Measurements from ENCODE around the gene GPATCH4. TPM values are rescaled to one million over a fixed set of nuclear protein-coding genes. Genes with fewer than 3 reads are reported as not detected.

Gene GPATCH4
- total and polyA plus RNA-seq, 2 donors (not counting 1 experiment from before 2014, with no cell fraction given): 12.2 to 23.6 TPM

DNA sequence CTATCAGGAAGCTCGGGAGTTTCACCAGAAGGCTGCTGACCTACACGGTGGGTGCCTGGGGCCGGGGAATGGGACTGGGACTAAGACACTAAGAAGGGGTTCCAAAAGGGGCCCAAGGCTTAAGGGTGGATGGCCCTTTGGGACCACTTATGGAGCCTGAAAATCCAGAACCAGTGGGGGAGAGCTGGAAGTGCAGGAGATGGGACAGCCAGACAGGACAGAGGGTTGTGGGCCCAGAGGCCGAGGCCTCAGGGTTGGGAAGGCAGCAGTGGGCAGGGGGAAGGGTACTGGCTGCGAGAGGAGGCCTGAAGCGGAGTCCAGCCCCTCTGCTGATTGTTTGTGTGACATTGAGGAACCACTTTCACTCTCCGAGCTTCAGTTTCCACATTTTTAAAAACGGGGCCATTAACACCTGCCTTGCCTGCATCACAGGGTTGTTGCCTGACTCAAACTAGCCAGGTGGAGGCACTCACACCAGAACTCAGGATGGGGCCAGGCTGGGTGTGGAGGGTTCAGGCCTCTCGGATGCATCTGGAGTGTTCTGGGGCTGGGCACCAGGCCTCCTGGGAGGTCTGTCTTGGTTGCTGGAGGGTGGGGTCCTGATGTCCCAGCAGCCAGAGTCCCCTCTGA is 18.8 kb downstream of the GPATCH4 start:
- no peak overlapping the region for H3K9ac ChIP-seq (ENCODE audit: insufficient read depth, low read length)

GRCh38 chr1:156581661-156582387 is 19.5 kb downstream of the GPATCH4 start:
- H3K36me3 ChIP-seq (ENCODE audit: control insufficient read depth, insufficient read depth, low read length): no peaks in the 10 kb centered on the region
- peaks cover 4% of the 10 kb centered on the region for H3K27me3 ChIP-seq (ENCODE audit: control insufficient read depth, insufficient read depth, low read length)
- no peak overlapping the region for H3K4me2 ChIP-seq (ENCODE audit: extremely low read depth, insufficient read depth, low read length)
- no peak overlapping the region for H3K9ac ChIP-seq (ENCODE audit: insufficient read depth, low read length)
- H2AFZ ChIP-seq (ENCODE audit: low read length): no peak overlapping the region
- no peaks in the 10 kb centered on the region for H4K20me1 ChIP-seq (ENCODE audit: control insufficient read depth, extremely low read depth, insufficient read depth, low read length)
- no peak overlapping the region for H3K27ac ChIP-seq (ENCODE audit: insufficient read depth, low read length)
- H3K9me3 ChIP-seq (ENCODE audit: control insufficient read depth, insufficient read depth, low read depth, low read length): no peaks in the 10 kb centered on the region
- H3K4me3 ChIP-seq (replicated peaks in 1 of 4; ENCODE audit: control extremely low read depth in 1 of 4, insufficient read depth in 1 of 4, low read depth in 3 of 4, low read length in 4 of 4): no peak overlapping the region
- TF ChIP-seq, protein P1, sequence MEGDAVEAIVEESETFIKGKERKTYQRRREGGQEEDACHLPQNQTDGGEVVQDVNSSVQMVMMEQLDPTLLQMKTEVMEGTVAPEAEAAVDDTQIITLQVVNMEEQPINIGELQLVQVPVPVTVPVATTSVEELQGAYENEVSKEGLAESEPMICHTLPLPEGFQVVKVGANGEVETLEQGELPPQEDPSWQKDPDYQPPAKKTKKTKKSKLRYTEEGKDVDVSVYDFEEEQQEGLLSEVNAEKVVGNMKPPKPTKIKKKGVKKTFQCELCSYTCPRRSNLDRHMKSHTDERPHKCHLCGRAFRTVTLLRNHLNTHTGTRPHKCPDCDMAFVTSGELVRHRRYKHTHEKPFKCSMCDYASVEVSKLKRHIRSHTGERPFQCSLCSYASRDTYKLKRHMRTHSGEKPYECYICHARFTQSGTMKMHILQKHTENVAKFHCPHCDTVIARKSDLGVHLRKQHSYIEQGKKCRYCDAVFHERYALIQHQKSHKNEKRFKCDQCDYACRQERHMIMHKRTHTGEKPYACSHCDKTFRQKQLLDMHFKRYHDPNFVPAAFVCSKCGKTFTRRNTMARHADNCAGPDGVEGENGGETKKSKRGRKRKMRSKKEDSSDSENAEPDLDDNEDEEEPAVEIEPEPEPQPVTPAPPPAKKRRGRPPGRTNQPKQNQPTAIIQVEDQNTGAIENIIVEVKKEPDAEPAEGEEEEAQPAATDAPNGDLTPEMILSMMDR (conservative IDR thresholded peaks at IDR 0.05 in 1 of 2, IDR thresholded peaks at IDR 0.05 in 1 of 2; ENCODE audit: low read depth in 1 of 2, low read length in 2 of 2): no peak
- no peak for TF ChIP-seq EZH2 (IDR thresholded peaks at IDR 0.05; ENCODE audit: low read length, missing control alignments)
- no peaks in the 10 kb centered on the region for H3K4me1 ChIP-seq (ENCODE audit: control insufficient read depth, extremely low read depth, insufficient read depth, low read length)
- DNase-seq (ENCODE audit: low read depth in 2 of 2): no peak
- no peaks in the 10 kb centered on the region for H3K79me2 ChIP-seq (ENCODE audit: control insufficient read depth, insufficient read depth, low read length)

More for the DNA sequence above, 18.8 kb downstream of the GPATCH4 start:
- Histone ChIP-seq H3K4me2 (ENCODE audit: extremely low read depth, insufficient read depth, low read length) (no peak overlapping the region), H3K9me3 (ENCODE audit: control insufficient read depth, insufficient read depth, low read depth, low read length) (no peaks in the 10 kb centered on the region), H3K27ac (ENCODE audit: insufficient read depth, low read length) (no peak overlapping the region), H4K20me1 (ENCODE audit: control insufficient read depth, extremely low read depth, insufficient read depth, low read length) (no peaks in the 10 kb centered on the region), H3K79me2 (ENCODE audit: control insufficient read depth, insufficient read depth, low read length) (no peaks in the 10 kb centered on the region), H3K4me1 (ENCODE audit: control insufficient read depth, extremely low read depth, insufficient read depth, low read length) (no peaks in the 10 kb centered on the region), H2AFZ (ENCODE audit: low read length) (no peak overlapping the region), H3K4me3 (replicated peaks in 1 of 4; ENCODE audit: control extremely low read depth in 1 of 4, insufficient read depth in 1 of 4, low read depth in 3 of 4, low read length in 4 of 4) (no peak overlapping the region), H3K27me3 (ENCODE audit: control insufficient read depth, insufficient read depth, low read length) (peaks cover 4% of the 10 kb centered on the region), H3K36me3 (ENCODE audit: control insufficient read depth, insufficient read depth, low read length) (no peaks in the 10 kb centered on the region)
- TF ChIP-seq, protein P1 (conservative IDR thresholded peaks at IDR 0.05 in 1 of 2, IDR thresholded peaks at IDR 0.05 in 1 of 2; ENCODE audit: low read depth in 1 of 2, low read length in 2 of 2): no peak
- peak; percentile 35 for TF ChIP-seq EZH2 (IDR thresholded peaks at IDR 0.05; ENCODE audit: low read length, missing control alignments)
- no peak for DNase-seq (ENCODE audit: low read depth in 2 of 2)

DNA sequence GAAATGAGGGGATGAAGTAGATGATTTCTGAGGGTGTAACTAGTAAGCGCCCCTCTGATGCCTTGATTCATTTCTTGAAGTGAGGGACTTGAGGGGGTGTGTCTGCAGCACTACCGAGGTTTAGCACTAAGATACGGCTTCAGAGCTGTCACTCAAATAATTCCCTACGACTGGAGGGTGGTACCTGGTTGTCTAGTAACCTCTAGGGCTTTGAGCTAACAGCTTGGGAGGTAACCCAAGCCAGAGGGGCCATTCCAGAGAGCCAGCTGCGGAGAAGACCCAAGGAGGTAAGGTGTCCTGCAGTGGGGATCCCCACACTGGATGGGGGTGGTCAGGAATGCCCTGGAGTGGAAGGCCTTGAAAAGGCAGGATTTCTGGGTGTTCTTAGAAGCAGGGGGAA is 21.8 kb downstream of the GPATCH4 start, which contains the start of gene TTC24:
Gene TTC24 (plus strand): TSS at position 252 of the 400 bp plus-strand sequence. CDS start 1,642 bp downstream, outside the sequence.
- H3K36me3 ChIP-seq (ENCODE audit: control insufficient read depth, insufficient read depth, low read length): no peaks in the 10 kb centered on the region
- peaks cover 3% of the 10 kb centered on the region for H3K27me3 ChIP-seq (ENCODE audit: control insufficient read depth, insufficient read depth, low read length)

More for the DNA sequence above, 21.8 kb downstream of the GPATCH4 start, which contains the start of gene TTC24:
- H3K9me3 ChIP-seq (ENCODE audit: control insufficient read depth, insufficient read depth, low read depth, low read length): no peaks in the 10 kb centered on the region
- H3K4me2 ChIP-seq (ENCODE audit: extremely low read depth, insufficient read depth, low read length): no peak within 1 kb of the TSS
- H3K79me2 ChIP-seq (ENCODE audit: control insufficient read depth, insufficient read depth, low read length): no peaks in the 10 kb centered on the region
- no peaks in the 10 kb centered on the region for H4K20me1 ChIP-seq (ENCODE audit: control insufficient read depth, extremely low read depth, insufficient read depth, low read length)
- no peak within 1 kb of the TSS for H2AFZ ChIP-seq (ENCODE audit: low read length)
- H3K9ac ChIP-seq (ENCODE audit: insufficient read depth, low read length): no peak within 1 kb of the TSS
- no peaks in the 10 kb centered on the region for H3K4me1 ChIP-seq (ENCODE audit: control insufficient read depth, extremely low read depth, insufficient read depth, low read length)
- no peak within 1 kb of the TSS for H3K4me3 ChIP-seq (replicated peaks in 1 of 4; ENCODE audit: control extremely low read depth in 1 of 4, insufficient read depth in 1 of 4, low read depth in 3 of 4, low read length in 4 of 4)
- no peak for TF ChIP-seq EZH2 (IDR thresholded peaks at IDR 0.05; ENCODE audit: low read length, missing control alignments)
- TF ChIP-seq, protein P1 (conservative IDR thresholded peaks at IDR 0.05 in 1 of 2, IDR thresholded peaks at IDR 0.05 in 1 of 2; ENCODE audit: low read depth in 1 of 2, low read length in 2 of 2): no peak
- no peak for DNase-seq (ENCODE audit: low read depth in 2 of 2)
- no peak within 1 kb of the TSS for H3K27ac ChIP-seq (ENCODE audit: insufficient read depth, low read length)
